SK-N-MC (cell line): Measurements from ENCODE around the gene ADGRL3.

ENCODE experiments used
- DNase-seq: peaks from one replicate; pipeline ENCODE4 v3.0.0-alpha.2; 2011; ENCODE audit warnings: low read depth, low spot score
- H3K27ac ChIP-seq: fragments of 200-600 bp; sonication (generic); 2 replicates; pipeline ENCODE4 v1.5.1; 2016; ENCODE audit warnings: mixed run types
- H3K36me3 ChIP-seq: fragments of 200-600 bp; sonication (generic); 2 replicates; pipeline ENCODE4 v1.6.1; 2017; ENCODE audit warnings: antibody characterized with exemption, low read length, mixed read lengths; ENCODE audit not compliant: insufficient read depth
- H3K4me3 ChIP-seq: fragments of 200-600 bp; sonication (generic); 2 replicates; pipeline ENCODE4 v1.5.1; 2016
- H3K9ac ChIP-seq: fragments of 200-600 bp; sonication (generic); 2 replicates; pipeline ENCODE4 v1.8.0; 2017; ENCODE audit warnings: mixed run types, mixed read lengths; ENCODE audit not compliant: insufficient read length
- H3K9me3 ChIP-seq: fragments of 200-600 bp; sonication (generic); 2 replicates; pipeline ENCODE4 v1.6.1; 2017; ENCODE audit warnings: low read depth, mild to moderate bottlenecking, antibody characterized with exemption, low read length, moderate library complexity, mixed read lengths
- EZH2 ChIP-seq: fragments of 200-600 bp; sonication (generic); IDR thresholded peaks from one replicate; pipeline ENCODE4 v1.6.1; 2017; ENCODE audit warnings: antibody characterized with exemption
- FOXP2 ChIP-seq: optimal IDR thresholded peaks from 2 replicates; pipeline ENCODE3; 2011; ENCODE audit warnings: mild to moderate bottlenecking, moderate library complexity; ENCODE audit not compliant: insufficient read depth; ENCODE audit errors: extremely low read length, control extremely low read depth
- POLR2AphosphoS5 ChIP-seq: IDR thresholded peaks from 2 replicates; pipeline ENCODE4 v1.6.1; 2012; ENCODE audit warnings: mild to moderate bottlenecking, low read depth, low read length, borderline replicate concordance

The ADGRL3 gene

GRCh38 chr4:61245069-61245714 lies 45.1 kb downstream of the ADGRL3 start:
- no peak overlapping the region for H3K9ac ChIP-seq
- no peaks in the 10 kb centered on the region for H3K9me3 ChIP-seq
- no peak for DNase-seq
- TF ChIP-seq FOXP2: no peak
- no peak for TF ChIP-seq EZH2
- TF ChIP-seq POLR2AphosphoS5: no peak
- H3K27ac ChIP-seq: no peak overlapping the region
- no peaks in the 10 kb centered on the region for H3K36me3 ChIP-seq
- no peak overlapping the region for H3K4me3 ChIP-seq

GRCh38 chr4:61246034-61246433 lies 45.9 kb downstream of the ADGRL3 start:
- TF ChIP-seq EZH2 (no peak), POLR2AphosphoS5 (no peak), FOXP2 (no peak)
- H3K4me3 ChIP-seq: no peak overlapping the region
- no peaks in the 10 kb centered on the region for H3K36me3 ChIP-seq
- H3K9me3 ChIP-seq: no peaks in the 10 kb centered on the region
- no peak overlapping the region for H3K9ac ChIP-seq
- DNase-seq: no peak
- no peak overlapping the region for H3K27ac ChIP-seq

- DNase-seq: no peak
- Histone ChIP-seq H3K9me3 (no peaks in the 10 kb centered on the region), H3K27ac (no peak overlapping the region), H3K36me3 (no peaks in the 10 kb centered on the region), H3K9ac (no peak overlapping the region), H3K4me3 (no peak overlapping the region)
- TF ChIP-seq EZH2 (no peak), POLR2AphosphoS5 (no peak)
Observed at GRCh38 chr4:61248705-61249104, 48.6 kb downstream of the ADGRL3 start.

- Histone ChIP-seq H3K27ac (no peak overlapping the region), H3K36me3 (no peaks in the 10 kb centered on the region), H3K9me3 (no peaks in the 10 kb centered on the region), H3K4me3 (no peak overlapping the region), H3K9ac (no peak overlapping the region)
- no peak for TF ChIP-seq POLR2AphosphoS5
- TF ChIP-seq EZH2: no peak
- no peak for TF ChIP-seq FOXP2
- no peak for DNase-seq
Observed at GRCh38 chr4:61251129-61251528, 51.0 kb downstream of the ADGRL3 start.

- no peak for DNase-seq
- TF ChIP-seq FOXP2: no peak
- no peak for TF ChIP-seq EZH2
- TF ChIP-seq POLR2AphosphoS5: no peak
- no peak overlapping the region for H3K27ac ChIP-seq
- no peaks in the 10 kb centered on the region for H3K36me3 ChIP-seq
- no peak overlapping the region for H3K9ac ChIP-seq
- H3K9me3 ChIP-seq: no peaks in the 10 kb centered on the region
- H3K4me3 ChIP-seq: no peak overlapping the region
Observed at GRCh38 chr4:61254406-61254805, 54.3 kb downstream of the ADGRL3 start.

- no peak overlapping the region for H3K9ac ChIP-seq
- H3K27ac ChIP-seq: peak overlapping the region; percentile 73
- peak overlapping the region; percentile 51 for H3K4me3 ChIP-seq
- TF ChIP-seq EZH2 (no peak), FOXP2 (peak; percentile 21), POLR2AphosphoS5 (no peak)
- no peaks in the 10 kb centered on the region for H3K9me3 ChIP-seq
- DNase-seq: no peak
- no peaks in the 10 kb centered on the region for H3K36me3 ChIP-seq
Observed at GRCh38 chr4:61273233-61273632, 73.1 kb downstream of the ADGRL3 start.

- H3K9me3 ChIP-seq: no peaks in the 10 kb centered on the region
- no peak overlapping the region for H3K9ac ChIP-seq
- H3K27ac ChIP-seq: peak overlapping the region; percentile 73
- TF ChIP-seq POLR2AphosphoS5: no peak
- TF ChIP-seq EZH2: no peak
- no peak for TF ChIP-seq FOXP2
- peak overlapping the region; percentile 51 for H3K4me3 ChIP-seq
- DNase-seq: no peak
- no peaks in the 10 kb centered on the region for H3K36me3 ChIP-seq
Observed at GRCh38 chr4:61274286-61274685, 74.2 kb downstream of the ADGRL3 start.

GRCh38 chr4:61275241-61275640 lies 75.1 kb downstream of the ADGRL3 start:
- H3K4me3 ChIP-seq: no peak overlapping the region
- TF ChIP-seq FOXP2: no peak
- no peak overlapping the region for H3K27ac ChIP-seq
- no peaks in the 10 kb centered on the region for H3K36me3 ChIP-seq
- DNase-seq: no peak
- H3K9me3 ChIP-seq: no peaks in the 10 kb centered on the region
- H3K9ac ChIP-seq: no peak overlapping the region

DNA sequence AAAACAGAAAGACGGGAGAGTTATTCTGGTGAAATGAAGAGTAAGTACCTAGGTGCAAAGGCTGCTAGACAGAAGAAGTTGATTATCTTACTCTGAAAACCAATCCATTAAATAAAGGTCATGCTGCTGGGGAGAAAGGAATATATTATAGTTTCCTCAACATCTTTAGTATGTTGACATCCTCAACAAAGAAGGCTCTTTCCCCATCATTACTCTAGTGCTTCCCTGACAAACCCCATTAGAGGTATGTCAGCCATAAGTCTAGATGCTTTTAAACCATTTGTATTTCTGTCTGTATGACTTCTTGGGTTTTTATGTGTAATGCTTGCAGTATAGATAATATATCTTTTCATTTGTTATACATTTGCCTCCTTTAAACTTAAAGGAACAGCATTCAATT lies 75.9 kb downstream of the ADGRL3 start:
- no peak overlapping the region for H3K9ac ChIP-seq
- TF ChIP-seq EZH2 (no peak), POLR2AphosphoS5 (no peak)
- no peak overlapping the region for H3K4me3 ChIP-seq
- H3K27ac ChIP-seq: no peak overlapping the region
- no peaks in the 10 kb centered on the region for H3K36me3 ChIP-seq
- no peaks in the 10 kb centered on the region for H3K9me3 ChIP-seq
- DNase-seq: no peak
